HS-27A (cell line): ENCODE measurements around the gene RAD17.
A peak's percentile ranks its signal among the peaks of the same experiment; 100 is the strongest.
"Not testable (repeated sequence)": the region's sequence is repeated elsewhere in the genome, so short reads cannot be mapped to it uniquely, and the experiment has no call there.

Experiments
- DNase-seq: peaks from one replicate; pipeline ENCODE4 v3.0.0-alpha.2; 2012; ENCODE audit warnings: low read depth, missing footprints

Gene RAD17

GRCh38 chr5:69374911-69375446, 5.4 kb downstream of the RAD17 start:
- no peak for DNase-seq

- no peak for DNase-seq
Measured at GRCh38 chr5:69378376-69378775, 8.8 kb downstream of the RAD17 start.

- DNase-seq: no peak
Measured at GRCh38 chr5:69404659-69405330, 35.2 kb downstream of the RAD17 start.

GRCh38 chr5:69414885-69415583, 45.4 kb downstream of the RAD17 start, which contains the start of gene MARVELD2:
MARVELD2 (plus strand) TSS chr5:69415116; CDS start chr5:69419386, 4,270 bp downstream.
- DNase-seq: no peak

- DNase-seq: no peak
Measured at GRCh38 chr5:69415584-69415958, 46.0 kb downstream of the RAD17 start.

- no peak for DNase-seq
Measured at GRCh38 chr5:69416180-69416579, 46.6 kb downstream of the RAD17 start.

- DNase-seq: no peak
Measured at GRCh38 chr5:69416699-69417098, 47.1 kb downstream of the RAD17 start.

- DNase-seq: no peak
Measured at GRCh38 chr5:69418554-69418953, 48.9 kb downstream of the RAD17 start.

- no peak for DNase-seq
Measured at GRCh38 chr5:69431424-69432303, 62.0 kb downstream of the RAD17 start.

- no peak for DNase-seq
Measured at GRCh38 chr5:69432412-69433206, 63.0 kb downstream of the RAD17 start.

GRCh38 chr5:69435276-69435884, 65.8 kb downstream of the RAD17 start:
- peak; percentile 9 for DNase-seq

GRCh38 chr5:69444127-69444754, 74.6 kb downstream of the RAD17 start:
- no peak for DNase-seq

GRCh38 chr5:69449511-69449910, 79.9 kb downstream of the RAD17 start:
- DNase-seq: no peak

GRCh38 chr5:69450116-69450515, 80.5 kb downstream of the RAD17 start:
- peak; percentile 49 for DNase-seq

GRCh38 chr5:69450527-69450926, 80.9 kb downstream of the RAD17 start:
- DNase-seq: not testable (repeated sequence)

- DNase-seq: no peak
Measured at GRCh38 chr5:69451941-69452647, 82.5 kb downstream of the RAD17 start.

GRCh38 chr5:69453487-69453886, 83.9 kb downstream of the RAD17 start:
- not testable (repeated sequence) for DNase-seq

GRCh38 chr5:69454460-69455249, 85.0 kb downstream of the RAD17 start:
- no peak for DNase-seq

- not testable (repeated sequence) for DNase-seq
Measured at GRCh38 chr5:69455428-69455988, 85.9 kb downstream of the RAD17 start.
